ENCODE measurements around the gene PTPRU.

Gene PTPRU

DNA sequence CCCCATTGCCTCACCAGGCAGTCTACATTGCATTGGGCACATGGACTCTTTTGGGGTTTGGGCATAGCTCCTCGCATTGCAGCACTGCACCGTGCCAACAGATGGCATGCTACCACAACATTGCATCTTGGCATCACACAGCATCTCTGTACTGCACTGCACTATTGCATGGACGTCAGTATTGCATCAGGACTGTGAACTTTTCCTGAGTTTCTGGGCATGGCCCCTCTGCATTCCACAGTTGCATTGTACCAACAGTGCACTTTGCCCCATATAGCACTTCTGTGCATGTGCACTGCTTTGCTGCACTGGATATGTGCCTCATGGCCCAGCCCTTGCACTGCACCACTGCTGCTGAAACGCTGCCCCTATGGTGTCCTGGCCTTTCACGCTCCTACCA is 9.6 kb downstream of the PTPRU start:
- peak; percentile 63 for DNase-seq (ENCODE audit: low spot score)

- no peak for DNase-seq (ENCODE audit: low spot score)
These were observed 10.7 kb downstream of the PTPRU start for GRCh38 chr1:29247044-29247443.

- DNase-seq (ENCODE audit: low spot score): no peak
These were observed 11.4 kb downstream of the PTPRU start for GRCh38 chr1:29247571-29248273.

DNA sequence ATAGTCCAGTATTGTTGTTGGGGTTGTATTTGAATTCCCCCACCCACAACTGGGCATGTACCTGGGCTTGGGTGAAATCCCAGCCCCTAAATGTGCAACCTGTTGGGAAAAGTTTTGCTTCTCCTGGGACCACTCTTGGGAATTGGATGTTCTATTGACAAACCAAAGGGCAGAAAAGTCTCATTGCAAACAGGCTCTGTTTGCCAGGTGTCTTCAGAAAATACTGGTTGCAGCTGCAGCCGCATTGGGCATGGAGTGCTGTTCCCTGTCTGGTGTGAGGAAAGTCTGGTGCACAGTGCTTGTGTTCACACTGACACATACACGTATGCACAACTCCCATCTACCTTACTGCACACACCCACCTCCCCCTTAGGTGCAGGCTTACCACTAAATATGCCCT is 12.1 kb downstream of the PTPRU start:
- DNase-seq (ENCODE audit: low spot score): no peak

DNA sequence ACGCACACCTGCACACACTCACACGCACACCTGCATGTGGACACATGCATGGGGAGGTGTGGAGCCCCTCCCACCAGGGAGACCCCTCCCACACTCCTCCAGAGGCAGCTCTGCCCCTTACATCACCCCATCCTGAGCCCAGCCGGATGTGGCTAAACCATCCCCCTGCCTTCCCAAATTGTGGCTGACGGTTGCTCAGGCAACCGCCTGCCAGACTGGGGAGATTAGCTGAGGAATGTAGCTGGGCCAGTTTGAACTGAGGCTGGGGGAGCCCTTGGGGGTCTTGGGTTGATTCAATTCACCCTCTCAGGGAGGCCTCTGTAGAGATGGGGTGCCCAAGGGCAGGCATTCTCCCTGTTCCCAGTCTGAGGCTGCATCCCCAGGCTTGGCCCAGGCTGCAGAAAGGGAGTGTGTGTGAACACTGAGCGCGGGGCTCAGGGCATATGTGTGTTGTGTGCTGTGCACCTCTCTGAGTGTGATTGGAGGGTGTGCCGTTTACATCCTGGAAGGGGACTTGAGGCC is 12.9 kb downstream of the PTPRU start:
- peak; percentile 66 for DNase-seq (ENCODE audit: low spot score)

DNA sequence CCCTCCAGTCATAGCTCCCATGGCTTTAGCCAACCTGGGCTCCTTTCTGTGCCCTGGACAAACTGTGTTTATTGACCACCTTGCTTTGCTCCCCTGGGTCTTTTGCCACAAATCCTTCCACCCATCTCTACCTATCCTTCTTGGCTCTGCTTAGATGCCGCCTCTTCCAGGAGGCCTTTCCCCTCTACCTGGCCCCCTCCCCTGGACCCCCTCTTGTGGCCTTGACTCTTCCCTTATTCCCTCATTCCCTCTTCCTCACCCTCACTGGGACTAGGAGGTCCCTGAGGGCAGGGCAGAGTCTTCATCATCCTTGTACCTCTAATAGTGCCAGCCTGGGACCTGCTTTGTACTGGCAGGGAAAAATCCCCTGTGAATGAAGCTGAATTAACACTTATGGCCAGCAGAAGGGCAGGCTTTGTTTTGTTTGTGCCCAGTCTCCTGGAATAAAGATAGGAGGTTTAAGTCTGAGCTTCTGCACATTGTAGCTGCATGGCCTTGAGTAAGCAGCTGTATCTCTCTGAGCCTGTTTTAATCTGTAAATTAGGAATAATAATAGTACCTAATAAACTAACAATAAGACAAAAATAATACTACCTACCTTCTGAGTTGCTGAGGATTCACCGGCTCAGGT is 13.7 kb downstream of the PTPRU start:
- peak; percentile 18 for DNase-seq (ENCODE audit: low spot score)

GRCh38 chr1:29251164-29252124 is 15.1 kb downstream of the PTPRU start:
- DNase-seq (ENCODE audit: low spot score): peak; percentile 9

GRCh38 chr1:29253180-29253579 is 16.9 kb downstream of the PTPRU start:
- no peak for DNase-seq (ENCODE audit: low spot score)

DNA sequence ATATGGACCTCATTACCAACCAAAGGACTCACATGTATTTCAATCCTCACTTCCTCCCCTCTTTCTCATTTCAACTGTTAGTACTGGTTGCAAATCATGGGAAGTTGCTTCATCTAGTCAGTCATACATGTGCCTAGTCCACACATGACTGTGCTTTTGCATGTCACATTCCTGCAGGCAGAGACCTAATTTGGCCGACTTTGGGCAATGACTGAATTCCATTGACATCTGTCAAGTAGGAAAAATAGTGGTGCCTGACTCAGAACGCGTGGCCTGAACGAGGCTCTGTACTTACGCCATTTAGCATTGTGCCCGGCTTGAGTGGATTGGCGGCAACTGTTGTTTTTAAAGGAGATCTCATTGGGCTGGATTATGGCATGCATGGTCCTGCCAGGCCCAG is 18.0 kb downstream of the PTPRU start:
- DNase-seq (ENCODE audit: low spot score): no peak

DNA sequence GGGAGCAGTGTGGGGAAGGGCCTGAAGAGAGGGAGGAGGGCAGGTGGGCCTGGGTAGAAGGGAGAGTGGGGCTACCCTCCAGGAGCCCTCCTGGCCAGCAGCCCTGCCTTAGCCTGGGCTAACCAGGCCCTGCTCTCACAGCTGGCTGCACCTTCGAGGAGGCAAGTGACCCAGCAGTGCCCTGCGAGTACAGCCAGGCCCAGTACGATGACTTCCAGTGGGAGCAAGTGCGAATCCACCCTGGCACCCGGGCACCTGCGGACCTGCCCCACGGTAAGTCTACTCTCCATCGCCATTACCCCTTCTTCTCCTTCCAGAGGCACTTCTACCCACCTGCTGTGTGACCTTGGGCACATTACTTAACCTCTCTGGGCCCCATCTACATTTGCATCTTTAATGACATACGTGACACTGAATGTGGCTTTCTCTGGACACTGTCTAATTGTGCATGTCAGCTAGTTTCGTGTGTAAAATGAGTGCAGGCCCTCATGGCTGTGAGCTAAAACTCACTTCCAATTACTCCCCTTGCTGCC is 18.9 kb downstream of the PTPRU start:
- no peak for DNase-seq (ENCODE audit: low spot score)

DNA sequence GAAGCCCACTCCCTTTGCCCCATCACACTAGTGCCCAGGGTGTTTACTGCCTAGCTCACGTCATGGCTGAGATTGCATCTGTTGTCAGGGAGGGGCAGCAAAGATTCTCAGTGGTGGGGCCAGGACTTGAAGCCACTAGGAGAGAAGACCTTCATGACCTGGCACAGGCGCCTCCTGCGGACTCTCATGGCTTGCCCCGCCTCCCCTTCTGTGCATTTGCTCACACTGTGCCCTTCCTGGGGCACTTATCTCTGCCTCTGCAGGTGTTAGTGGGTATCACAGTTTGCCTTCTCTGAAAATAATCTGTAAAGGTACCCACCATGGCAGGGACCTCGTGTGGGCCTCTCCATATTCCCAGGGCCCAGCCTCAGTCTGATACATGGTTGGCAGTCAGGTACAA is 20.1 kb downstream of the PTPRU start:
- DNase-seq (ENCODE audit: low spot score): peak; percentile 53

DNA sequence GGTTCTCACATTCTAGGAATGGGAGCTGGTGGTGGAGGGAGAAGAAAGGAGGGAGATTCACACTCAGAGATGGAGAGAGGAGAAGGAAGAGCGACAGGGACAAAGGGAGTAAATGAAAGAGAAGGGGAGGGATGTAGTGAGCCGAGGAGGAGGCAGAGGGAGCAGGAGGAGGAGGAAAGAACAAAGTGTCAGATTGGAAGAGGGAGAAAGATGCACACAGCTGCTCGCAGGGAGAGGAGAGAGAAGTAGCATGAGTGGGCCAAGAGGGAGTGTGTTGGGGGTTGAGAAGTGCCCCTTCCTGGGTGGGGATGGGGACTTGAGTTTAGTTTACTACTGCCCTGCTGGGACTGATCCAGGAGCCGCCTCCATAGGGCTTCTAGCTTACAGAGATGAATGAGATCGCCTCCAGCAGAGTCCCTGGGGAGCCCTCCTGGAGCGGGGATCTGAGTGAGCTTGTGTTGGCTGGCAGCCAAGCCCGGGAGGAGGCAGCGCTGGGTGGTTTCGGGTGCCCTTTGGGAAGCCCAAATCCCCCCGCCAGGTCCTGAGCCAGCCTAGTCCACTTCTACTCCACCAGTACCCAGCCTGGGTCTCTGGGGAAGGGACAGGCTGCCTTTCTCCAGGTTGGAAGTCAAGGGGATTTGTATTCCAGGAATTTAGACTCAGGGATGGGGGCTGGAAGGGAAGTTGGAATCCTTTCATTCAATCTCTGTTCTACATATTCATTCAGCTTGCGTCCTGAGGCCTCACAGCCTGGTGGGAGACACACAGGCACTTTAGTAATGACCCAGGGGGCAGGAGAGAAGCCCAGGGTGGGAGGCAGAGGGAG is 20.9 kb downstream of the PTPRU start:
- peak; percentile 83 for DNase-seq (ENCODE audit: low spot score)

DNA sequence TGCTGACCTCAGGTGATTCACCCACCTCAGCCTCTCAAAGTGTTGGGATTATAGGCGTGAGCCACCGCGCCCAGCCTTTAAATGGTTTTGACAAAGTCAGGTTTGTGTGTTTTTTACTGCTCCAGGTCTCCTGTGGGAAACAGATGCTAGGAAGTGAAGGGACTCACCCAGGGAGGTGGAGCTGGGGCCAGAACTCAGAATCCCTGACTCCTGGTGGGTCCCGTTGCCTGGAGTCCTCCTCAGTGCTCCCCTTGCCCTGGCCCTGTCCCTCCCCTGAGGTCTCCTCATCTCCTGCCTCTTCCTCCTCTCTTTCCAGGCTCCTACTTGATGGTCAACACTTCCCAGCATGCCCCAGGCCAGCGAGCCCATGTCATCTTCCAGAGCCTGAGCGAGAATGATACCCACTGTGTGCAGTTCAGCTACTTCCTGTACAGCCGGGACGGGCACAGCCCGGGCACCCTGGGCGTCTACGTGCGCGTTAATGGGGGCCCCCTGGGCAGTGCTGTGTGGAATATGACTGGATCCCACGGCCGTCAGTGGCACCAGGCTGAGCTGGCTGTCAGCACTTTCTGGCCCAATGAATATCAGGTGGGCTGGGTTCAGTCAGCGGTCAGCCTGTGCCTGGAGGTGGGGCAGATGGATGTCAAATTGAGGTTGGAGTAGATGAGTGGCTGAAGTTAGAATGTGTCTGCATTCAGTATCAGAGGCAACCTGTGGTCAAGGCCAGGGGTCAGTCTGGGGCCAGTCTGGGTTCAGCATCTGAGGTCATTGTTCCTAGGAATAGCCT is 22.1 kb downstream of the PTPRU start:
- DNase-seq (ENCODE audit: low spot score): peak; percentile 20

- no peak for DNase-seq (ENCODE audit: low spot score)
These were observed 22.9 kb downstream of the PTPRU start for GRCh38 chr1:29258976-29259801.

GRCh38 chr1:29259802-29260441 is 23.6 kb downstream of the PTPRU start:
- no peak for DNase-seq (ENCODE audit: low spot score)

- DNase-seq (ENCODE audit: low spot score): no peak
These were observed 24.2 kb downstream of the PTPRU start for GRCh38 chr1:29260531-29260930.

DNA sequence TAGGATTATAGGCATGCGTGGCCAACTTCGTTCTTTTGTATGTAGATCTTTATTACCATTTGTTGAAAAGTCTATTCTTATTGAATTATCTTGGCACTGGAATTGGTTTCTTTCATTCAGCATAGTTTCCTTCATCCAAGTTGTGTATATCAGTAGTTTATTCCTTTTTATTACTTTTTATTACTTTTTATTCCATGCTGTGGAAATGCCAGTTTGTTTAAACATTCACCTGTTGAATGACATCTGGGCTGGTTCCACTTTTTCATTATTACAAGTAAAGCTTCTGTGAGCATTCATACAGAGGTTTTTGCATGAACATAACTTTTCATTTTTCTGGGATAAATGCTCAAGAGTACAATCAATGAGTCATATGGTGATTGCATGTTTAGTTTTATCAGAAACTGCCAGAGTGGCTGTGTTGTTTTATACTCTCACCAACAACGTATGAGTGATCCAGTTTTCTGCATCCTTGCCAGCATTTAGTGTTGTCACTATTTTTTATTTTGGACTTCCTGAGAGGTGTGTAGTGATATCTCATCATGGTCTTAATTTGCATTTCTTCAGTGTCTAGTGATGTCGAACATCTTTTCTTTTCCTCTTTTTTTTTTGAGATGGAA is 28.6 kb downstream of the PTPRU start:
- DNase-seq (ENCODE audit: low spot score): no peak

- DNase-seq (ENCODE audit: low spot score): no peak
These were observed 30.6 kb downstream of the PTPRU start for GRCh38 chr1:29266912-29267311.
